ENCODE data around the gene GOLM1.
A peak's percentile ranks its signal among the peaks of the same experiment; 100 is the strongest.

Gene GOLM1

GRCh38 chr9:86035827-86036440 is 63.4 kb downstream of the GOLM1 start:
- peaks cover 0 to 32% (median 5%) of the 10 kb centered on the region in 4 experiments for H3K36me3 ChIP-seq (ENCODE audit: control insufficient read depth in 4 of 4, insufficient read depth in 4 of 4, low read length in 3 of 4)
- ChIA-PET CTCF (no interaction called here), POLR2A (no interaction called here)

GRCh38 chr9:86034863-86035734 is 64.3 kb downstream of the GOLM1 start:
- peak; percentile 11 to 30 (median 17) for DNase-seq
- H3K36me3 ChIP-seq (ENCODE audit: control insufficient read depth in 4 of 4, insufficient read depth in 4 of 4, low read length in 3 of 4): peaks cover 0 to 32% (median 5%) of the 10 kb centered on the region in 4 experiments
- no peak overlapping the region for H3K27ac ChIP-seq (ENCODE audit: insufficient read depth in 1 of 2, low read depth in 1 of 2, low read length in 2 of 2, poor library complexity in 1 of 2, severe bottlenecking in 2 of 2)
- ChIA-PET CTCF (no interaction called here), POLR2A (no interaction called here)
- no peaks in the 10 kb centered on the region for H3K9me3 ChIP-seq (ENCODE audit: control extremely low read depth in 1 of 5, control insufficient read depth in 4 of 5, insufficient read depth in 2 of 5, low read depth in 1 of 5, low read length in 4 of 5)
- no peaks in the 10 kb centered on the region for H3K4me1 ChIP-seq (ENCODE audit: control extremely low read depth in 1 of 4, control insufficient read depth in 4 of 4, insufficient read depth in 4 of 4, low read length in 3 of 4)
- H3K27me3 ChIP-seq (replicated peaks in 2 of 5; ENCODE audit: control insufficient read depth in 4 of 5, insufficient read depth in 5 of 5, low read length in 4 of 5): no peaks in the 10 kb centered on the region
- WGBS (ENCODE audit: insufficient coverage): 87% methylated on average over 14 of the region's 17 CpGs
- no peak overlapping the region for H3K4me3 ChIP-seq (ENCODE audit: control insufficient read depth in 1 of 7, extremely low read depth in 1 of 7, insufficient read depth in 4 of 7, low read depth in 2 of 7, low read length in 6 of 7)

More at GRCh38 chr9:86035827-86036440, 63.4 kb downstream of the GOLM1 start:
- Histone ChIP-seq H3K9me3 (ENCODE audit: control extremely low read depth in 1 of 5, control insufficient read depth in 4 of 5, insufficient read depth in 2 of 5, low read depth in 1 of 5, low read length in 4 of 5) (no peaks in the 10 kb centered on the region), H3K4me3 (ENCODE audit: control insufficient read depth in 1 of 7, extremely low read depth in 1 of 7, insufficient read depth in 4 of 7, low read depth in 2 of 7, low read length in 6 of 7) (no peak overlapping the region), H3K27ac (ENCODE audit: insufficient read depth in 1 of 2, low read depth in 1 of 2, low read length in 2 of 2, poor library complexity in 1 of 2, severe bottlenecking in 2 of 2) (no peak overlapping the region), H3K4me1 (ENCODE audit: control extremely low read depth in 1 of 4, control insufficient read depth in 4 of 4, insufficient read depth in 4 of 4, low read length in 3 of 4) (no peaks in the 10 kb centered on the region), H3K27me3 (replicated peaks in 2 of 5; ENCODE audit: control insufficient read depth in 4 of 5, insufficient read depth in 5 of 5, low read length in 4 of 5) (no peaks in the 10 kb centered on the region)
- 95% methylated on average over 12 of the region's 15 CpGs for WGBS (ENCODE audit: insufficient coverage)
- DNase-seq: no peak

GRCh38 chr9:86027767-86028166 is 71.6 kb downstream of the GOLM1 start:
- H3K27me3 ChIP-seq (replicated peaks in 2 of 5; ENCODE audit: control insufficient read depth in 4 of 5, insufficient read depth in 5 of 5, low read length in 4 of 5): no peaks in the 10 kb centered on the region
- peaks cover 11 to 62% (median 34%) of the 10 kb centered on the region in 4 experiments for H3K36me3 ChIP-seq (ENCODE audit: control insufficient read depth in 4 of 4, insufficient read depth in 4 of 4, low read length in 3 of 4)
- no peak overlapping the region for H3K4me3 ChIP-seq (ENCODE audit: control insufficient read depth in 1 of 7, extremely low read depth in 1 of 7, insufficient read depth in 4 of 7, low read depth in 2 of 7, low read length in 6 of 7)
- H3K9me3 ChIP-seq (ENCODE audit: control extremely low read depth in 1 of 5, control insufficient read depth in 4 of 5, insufficient read depth in 2 of 5, low read depth in 1 of 5, low read length in 4 of 5): peaks cover 0 to 5% (median 0%) of the 10 kb centered on the region in 5 experiments
- no peak for DNase-seq
- WGBS (ENCODE audit: insufficient coverage): 100% methylated on average over 1 of the region's 4 CpGs
- CTCF ChIA-PET: interaction anchor here (1.7 kb wide), 1 partner anchor 10 kb away, joined by 3 read pairs; no protein-coding TSS in a partner anchor
- no peak overlapping the region for H3K27ac ChIP-seq (ENCODE audit: insufficient read depth in 1 of 2, low read depth in 1 of 2, low read length in 2 of 2, poor library complexity in 1 of 2, severe bottlenecking in 2 of 2)
- POLR2A ChIA-PET: no interaction called here
- H3K4me1 ChIP-seq (ENCODE audit: control extremely low read depth in 1 of 4, control insufficient read depth in 4 of 4, insufficient read depth in 4 of 4, low read length in 3 of 4): peaks cover 0 to 4% (median 0%) of the 10 kb centered on the region in 4 experiments

- peaks cover 21 to 73% (median 53%) of the 10 kb centered on the region in 4 experiments for H3K36me3 ChIP-seq (ENCODE audit: control insufficient read depth in 4 of 4, insufficient read depth in 4 of 4, low read length in 3 of 4)
- CTCF ChIA-PET: interaction anchor here (1.2 kb wide), 1 partner anchor 10 kb away, joined by 3 read pairs; no protein-coding TSS in a partner anchor
- peak in 2 of 3 donors; percentile 45 to 57 for DNase-seq
- no peaks in the 10 kb centered on the region for H3K27me3 ChIP-seq (replicated peaks in 2 of 5; ENCODE audit: control insufficient read depth in 4 of 5, insufficient read depth in 5 of 5, low read length in 4 of 5)
- H3K9me3 ChIP-seq (ENCODE audit: control extremely low read depth in 1 of 5, control insufficient read depth in 4 of 5, insufficient read depth in 2 of 5, low read depth in 1 of 5, low read length in 4 of 5): no peaks in the 10 kb centered on the region
- peaks cover 0 to 7% (median 1%) of the 10 kb centered on the region in 4 experiments for H3K4me1 ChIP-seq (ENCODE audit: control extremely low read depth in 1 of 4, control insufficient read depth in 4 of 4, insufficient read depth in 4 of 4, low read length in 3 of 4)
- no CpG with 5 or more reads among the region's 3 CpGs for WGBS (ENCODE audit: insufficient coverage)
- H3K4me3 ChIP-seq (ENCODE audit: control insufficient read depth in 1 of 7, extremely low read depth in 1 of 7, insufficient read depth in 4 of 7, low read depth in 2 of 7, low read length in 6 of 7): no peak overlapping the region
- H3K27ac ChIP-seq (ENCODE audit: insufficient read depth in 1 of 2, low read depth in 1 of 2, low read length in 2 of 2, poor library complexity in 1 of 2, severe bottlenecking in 2 of 2): no peak overlapping the region
- POLR2A ChIA-PET: no interaction called here
Measured at GRCh38 chr9:86022687-86023266, 76.6 kb downstream of the GOLM1 start.

- DNase-seq: no peak
- H3K27me3 ChIP-seq (replicated peaks in 2 of 5; ENCODE audit: control insufficient read depth in 4 of 5, insufficient read depth in 5 of 5, low read length in 4 of 5): no peaks in the 10 kb centered on the region
- peaks cover 0 to 7% (median 1%) of the 10 kb centered on the region in 4 experiments for H3K4me1 ChIP-seq (ENCODE audit: control extremely low read depth in 1 of 4, control insufficient read depth in 4 of 4, insufficient read depth in 4 of 4, low read length in 3 of 4)
- H3K36me3 ChIP-seq (ENCODE audit: control insufficient read depth in 4 of 4, insufficient read depth in 4 of 4, low read length in 3 of 4): peaks cover 27 to 69% (median 49%) of the 10 kb centered on the region in 4 experiments
- ChIA-PET CTCF (no interaction called here), POLR2A (interaction anchor here (0.7 kb wide), 1 partner anchor 33 kb away, joined by 3 read pairs; no protein-coding TSS in a partner anchor)
- no peak overlapping the region for H3K27ac ChIP-seq (ENCODE audit: insufficient read depth in 1 of 2, low read depth in 1 of 2, low read length in 2 of 2, poor library complexity in 1 of 2, severe bottlenecking in 2 of 2)
- H3K4me3 ChIP-seq (ENCODE audit: control insufficient read depth in 1 of 7, extremely low read depth in 1 of 7, insufficient read depth in 4 of 7, low read depth in 2 of 7, low read length in 6 of 7): no peak overlapping the region
- WGBS (ENCODE audit: insufficient coverage): 96% methylated on average over 6 of the region's 6 CpGs
- H3K9me3 ChIP-seq (ENCODE audit: control extremely low read depth in 1 of 5, control insufficient read depth in 4 of 5, insufficient read depth in 2 of 5, low read depth in 1 of 5, low read length in 4 of 5): no peaks in the 10 kb centered on the region
Measured at GRCh38 chr9:86021166-86021565, 78.2 kb downstream of the GOLM1 start.

GRCh38 chr9:86020731-86021130 is 78.6 kb downstream of the GOLM1 start:
- DNase-seq: no peak
- no CpG with 5 or more reads among the region's 1 CpG for WGBS (ENCODE audit: insufficient coverage)
- ChIA-PET POLR2A (interaction anchor here (0.7 kb wide), 1 partner anchor 32 kb away, joined by 3 read pairs; no protein-coding TSS in a partner anchor), CTCF (no interaction called here)
- H3K36me3 ChIP-seq (ENCODE audit: control insufficient read depth in 4 of 4, insufficient read depth in 4 of 4, low read length in 3 of 4): peaks cover 25 to 65% (median 48%) of the 10 kb centered on the region in 4 experiments
- H3K9me3 ChIP-seq (ENCODE audit: control extremely low read depth in 1 of 5, control insufficient read depth in 4 of 5, insufficient read depth in 2 of 5, low read depth in 1 of 5, low read length in 4 of 5): no peaks in the 10 kb centered on the region
- no peaks in the 10 kb centered on the region for H3K27me3 ChIP-seq (replicated peaks in 2 of 5; ENCODE audit: control insufficient read depth in 4 of 5, insufficient read depth in 5 of 5, low read length in 4 of 5)
- H3K4me3 ChIP-seq (ENCODE audit: control insufficient read depth in 1 of 7, extremely low read depth in 1 of 7, insufficient read depth in 4 of 7, low read depth in 2 of 7, low read length in 6 of 7): no peak overlapping the region
- no peak overlapping the region for H3K27ac ChIP-seq (ENCODE audit: insufficient read depth in 1 of 2, low read depth in 1 of 2, low read length in 2 of 2, poor library complexity in 1 of 2, severe bottlenecking in 2 of 2)
- H3K4me1 ChIP-seq (ENCODE audit: control extremely low read depth in 1 of 4, control insufficient read depth in 4 of 4, insufficient read depth in 4 of 4, low read length in 3 of 4): peaks cover 0 to 7% (median 1%) of the 10 kb centered on the region in 4 experiments

Measured in common myeloid progenitor, CD34-positive (primary cell).